Ishikawa (cell line): Measurements from ENCODE around the gene CDH13.

Source experiments
- EP300 ChIP-seq: IDR thresholded peaks from 2 replicates; pipeline ENCODE4 v1.6.1; 2012; ENCODE audit warnings: borderline replicate concordance
- RAD21 ChIP-seq: IDR thresholded peaks from 2 replicates; pipeline ENCODE4 v1.6.1; 2012; ENCODE audit warnings: low read depth
- REST ChIP-seq: IDR thresholded peaks from 2 replicates; pipeline ENCODE4 v1.6.1; 2012; ENCODE audit warnings: low read depth, mild to moderate bottlenecking
- TAF1 ChIP-seq: IDR thresholded peaks from 2 replicates; pipeline ENCODE4 v1.6.1; 2012; ENCODE audit warnings: low read depth, mild to moderate bottlenecking
- USF1 ChIP-seq: IDR thresholded peaks from 2 replicates; pipeline ENCODE4 v1.6.1; 2012

GRCh38 chr16:82979406-82980111 lies 352.8 kb downstream of the CDH13 start:
- TF ChIP-seq USF1 = no peak
- no peak for TF ChIP-seq EP300
- no peak for TF ChIP-seq TAF1
- no peak for TF ChIP-seq REST
- no peak for TF ChIP-seq RAD21
